DMS114 treated with DMSO at 0.1 percent for 48 hours (cell line): Measurements from ENCODE around the gene ANKRD63.

ENCODE experiments used
- DNase-seq: peaks from one replicate; lab custom pipeline; 2025; ENCODE audit not compliant: unreplicated experiment; lab: John Stamatoyannopoulos, UW

ANKRD63 gene

GRCh38 chr15:40258544-40258943 is 24.3 kb downstream of the ANKRD63 start:
- DNase-seq: no peak

- DNase-seq: no peak
Observed at GRCh38 chr15:40257656-40258450, 25.0 kb downstream of the ANKRD63 start.

GRCh38 chr15:40256638-40257235 is 26.1 kb downstream of the ANKRD63 start:
- no peak for DNase-seq

DNA sequence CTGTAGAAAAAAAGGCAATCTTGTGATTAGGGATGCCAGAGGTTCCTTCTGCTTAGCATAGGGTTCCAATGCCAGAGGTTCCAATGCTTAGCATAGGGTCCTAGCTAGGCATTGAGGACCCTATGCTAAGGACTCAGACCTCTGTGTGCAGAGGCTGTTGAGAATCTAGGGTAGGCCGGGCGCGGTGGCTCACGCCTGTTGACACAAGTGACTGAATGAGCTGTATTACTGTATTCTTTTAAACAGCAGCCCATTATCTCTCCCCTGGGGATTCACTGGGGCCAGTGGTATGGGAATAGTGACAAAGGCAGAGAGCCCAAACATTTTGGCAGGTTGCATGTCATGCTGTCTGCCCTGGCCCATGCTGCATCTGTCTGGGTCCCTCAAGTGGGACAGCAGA is 27.8 kb downstream of the ANKRD63 start:
- DNase-seq: no peak

GRCh38 chr15:40254452-40254851 is 28.4 kb downstream of the ANKRD63 start:
- no peak for DNase-seq

GRCh38 chr15:40253167-40253790 is 29.6 kb downstream of the ANKRD63 start:
- no peak for DNase-seq

- no peak for DNase-seq
Observed at GRCh38 chr15:40252438-40253166, 30.3 kb downstream of the ANKRD63 start.

DNA sequence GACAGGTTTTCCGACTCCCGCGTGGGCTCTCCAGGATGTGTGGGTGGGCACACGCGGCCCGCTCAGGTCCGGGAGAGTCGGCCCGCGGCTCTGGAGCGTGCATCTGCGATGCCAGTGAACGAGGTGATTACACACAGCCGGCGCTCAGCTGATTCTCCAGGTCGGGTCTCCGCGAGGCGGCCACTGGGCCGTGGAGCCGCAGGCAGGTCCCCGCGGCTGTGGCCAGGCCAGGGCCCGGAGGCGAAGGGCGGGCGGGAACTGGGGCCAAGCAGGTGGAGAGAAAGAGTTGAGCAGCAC is 30.8 kb downstream of the ANKRD63 start:
- no peak for DNase-seq

DNA sequence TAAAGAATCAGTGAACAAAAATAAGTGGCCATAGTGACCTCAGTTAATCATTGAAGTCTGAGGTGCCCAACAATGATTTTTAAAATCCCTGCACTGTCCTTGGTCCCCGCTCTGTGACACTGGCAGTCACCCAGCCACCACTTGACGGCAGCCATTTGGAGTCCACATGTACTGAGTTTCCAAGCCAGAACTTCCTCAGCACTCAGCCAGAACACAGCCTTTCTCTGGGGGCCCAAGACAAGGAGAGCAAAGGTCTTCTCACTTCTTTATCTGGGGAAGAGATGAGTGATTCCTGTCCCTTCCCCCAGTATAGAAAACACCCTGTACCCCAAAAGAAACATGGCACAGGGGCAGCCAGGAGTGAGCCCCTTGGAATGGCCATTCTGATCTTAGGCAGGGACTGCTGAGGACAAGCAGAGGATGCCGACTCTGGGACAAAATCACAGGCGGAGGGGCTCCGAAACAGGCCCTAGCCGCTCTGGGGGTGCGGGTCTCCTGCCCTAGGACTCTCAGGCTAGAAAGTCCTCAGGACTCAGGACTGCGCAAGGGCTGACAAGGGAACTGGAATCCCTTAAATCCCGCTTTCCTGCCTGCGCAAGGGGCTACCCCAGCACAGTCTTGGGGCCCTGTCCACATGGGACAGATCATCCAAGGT is 31.3 kb downstream of the ANKRD63 start:
- DNase-seq: no peak

DNA sequence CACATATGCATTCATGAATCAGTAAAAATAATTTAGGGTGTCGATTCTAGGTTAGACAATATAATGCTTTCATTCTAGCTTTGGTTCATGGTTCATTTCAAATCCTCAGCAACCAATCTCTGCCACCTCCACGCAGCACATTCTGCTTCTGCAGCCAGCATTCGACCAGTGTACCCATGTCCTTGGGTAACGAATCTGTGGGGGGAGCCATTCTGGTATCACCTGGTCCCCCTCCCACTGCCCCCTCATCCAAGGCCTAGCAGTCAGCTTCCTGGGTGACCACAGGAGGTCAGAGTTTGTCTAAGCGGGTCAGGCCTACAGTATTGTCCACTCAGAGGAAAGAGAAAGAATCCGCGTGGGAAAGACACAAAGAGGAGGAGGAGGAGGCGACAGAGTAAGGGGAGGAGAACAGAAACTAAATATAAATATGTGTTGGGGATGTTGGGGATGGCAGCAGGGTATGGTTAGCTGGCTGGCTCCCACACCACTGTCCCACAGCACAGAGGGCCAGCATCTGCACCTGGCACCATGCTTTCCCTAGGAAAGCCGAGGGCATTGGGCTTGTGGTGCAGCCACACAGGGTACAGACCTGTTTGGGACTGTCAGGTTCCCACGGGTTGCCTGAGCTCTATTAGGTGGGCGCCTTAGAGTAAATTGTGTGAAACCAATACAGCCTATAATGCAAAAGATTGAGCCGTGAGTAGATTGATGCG is 31.9 kb downstream of the ANKRD63 start:
- DNase-seq: no peak

DNA sequence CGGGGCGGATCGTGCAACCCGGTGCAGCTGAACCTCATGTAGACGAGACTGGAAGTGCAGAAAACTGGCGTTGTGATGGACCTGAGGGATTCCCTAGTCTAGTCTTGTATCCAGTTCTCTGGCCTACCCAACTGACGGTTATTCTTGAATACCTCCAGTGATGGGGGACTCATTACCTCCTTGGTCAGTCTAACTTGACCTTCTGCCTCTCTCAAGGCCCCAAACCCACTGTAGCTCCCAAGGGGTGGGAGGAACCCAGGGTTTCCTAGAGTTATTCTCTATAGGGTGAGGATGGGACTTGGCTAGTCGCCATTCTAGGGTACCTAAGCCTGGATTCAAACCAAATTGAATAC is 32.6 kb downstream of the ANKRD63 start:
- no peak for DNase-seq

- DNase-seq: no peak
Observed at GRCh38 chr15:40249477-40250303, 33.2 kb downstream of the ANKRD63 start.

DNA sequence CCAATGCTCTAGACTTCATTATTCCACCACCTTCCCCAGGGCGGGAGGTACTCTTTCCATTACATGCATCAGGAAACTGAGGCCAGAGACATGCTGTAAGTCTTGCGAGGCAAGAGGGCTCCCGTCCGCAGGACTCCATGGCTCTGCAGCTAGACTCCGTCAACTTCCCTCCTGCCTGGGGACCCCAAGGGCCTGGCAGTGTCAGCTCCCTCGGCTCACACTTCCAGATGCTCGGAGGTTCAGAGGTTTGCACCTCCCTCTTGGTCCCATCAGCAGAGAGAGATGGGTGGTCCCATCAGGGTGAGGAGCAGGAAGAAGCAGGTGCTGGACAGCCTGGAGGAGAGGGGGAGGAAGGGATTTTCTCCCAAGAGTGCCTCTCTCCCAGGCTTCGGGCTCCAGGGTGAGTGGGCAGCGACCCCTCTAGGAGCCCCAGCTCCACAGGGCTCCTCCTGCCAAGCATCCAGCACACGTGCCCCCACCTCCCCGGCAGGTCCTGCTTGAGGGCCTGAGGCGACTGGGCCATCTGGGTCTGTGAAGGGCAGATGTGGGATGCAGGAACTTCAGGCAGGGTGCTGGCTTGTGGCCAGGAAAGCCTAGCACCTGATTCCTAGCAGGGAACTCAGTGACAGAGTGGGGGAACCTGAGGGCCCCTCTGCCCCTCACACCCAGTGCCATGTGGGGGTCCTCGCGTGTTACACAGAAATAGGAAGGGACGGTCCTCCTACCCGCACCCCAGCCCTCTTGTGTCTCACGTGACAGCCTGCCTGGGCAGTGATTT is 34.7 kb downstream of the ANKRD63 start:
- no peak for DNase-seq

- no peak for DNase-seq
Observed at GRCh38 chr15:40247406-40247971, 35.4 kb downstream of the ANKRD63 start.

- DNase-seq: no peak
Observed at GRCh38 chr15:40246496-40247280, 36.2 kb downstream of the ANKRD63 start.

DNA sequence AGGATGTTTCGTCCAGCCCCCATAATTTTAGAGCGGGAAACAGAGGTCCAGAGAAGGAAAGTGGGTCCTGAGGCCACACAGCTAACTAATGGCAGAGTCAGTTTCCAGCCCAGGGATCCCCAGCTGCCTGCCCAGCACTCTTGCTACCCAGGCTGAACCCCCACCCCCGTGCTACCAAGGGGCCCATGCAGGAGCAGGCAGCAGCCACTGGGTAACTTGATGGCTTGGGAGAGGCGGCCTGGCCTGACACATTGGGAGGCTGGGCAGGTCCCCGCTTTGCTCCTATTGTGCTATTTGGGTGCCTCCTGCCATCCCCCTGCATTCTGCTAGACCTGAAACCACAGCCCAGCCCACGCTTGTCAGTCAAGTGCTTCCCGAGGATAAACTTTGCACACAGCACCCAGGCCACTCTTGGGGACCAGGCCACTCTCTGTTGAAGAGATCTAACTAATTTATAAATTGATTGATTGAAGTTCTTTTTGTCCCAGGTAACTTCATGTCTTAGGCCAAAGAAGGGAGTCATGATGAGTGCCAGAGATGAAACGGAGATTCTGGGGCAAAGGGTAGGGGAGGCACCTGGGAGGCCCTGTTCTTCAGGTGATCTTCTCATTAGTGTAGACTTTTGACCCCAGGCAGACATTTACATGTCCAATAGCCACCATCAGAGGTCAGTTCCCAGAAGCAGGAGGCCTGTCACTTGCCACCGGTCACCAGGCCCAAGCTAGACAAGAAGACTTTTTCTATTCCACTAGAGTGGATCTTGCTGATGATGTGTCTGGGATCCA is 37.0 kb downstream of the ANKRD63 start:
- DNase-seq: no peak

- no peak for DNase-seq
Observed at GRCh38 chr15:40244961-40245523, 37.8 kb downstream of the ANKRD63 start.
